ENCODE data around the gene MEF2D.

Gene MEF2D

GRCh38 chr1:156524481-156524869, 23.9 kb upstream of the MEF2D start:
- H3K36me3 ChIP-seq (ENCODE audit: control insufficient read depth in 2 of 2, insufficient read depth in 1 of 2, low read length in 2 of 2): peaks cover 3 to 46% of the 10 kb centered on the region in 2 experiments; a peak in 2 of 3 replicates
- CTCF ChIA-PET: interaction anchor here (0.6 to 1.5 kb wide), 4 partner anchors 44 to 77 kb away, joined by 3 to 6 read pairs (median 3); partner anchors contain the start of gene GPATCH4
- H3K27ac ChIP-seq (ENCODE audit: extremely low read depth, low read depth, low read length): no peak overlapping the region
- POLR2A ChIA-PET: interaction anchor here (1.0 to 1.7 kb wide), 3 partner anchors 11 to 30 kb away, joined by 3 to 5 read pairs (median 4); partner anchors contain the start of gene MEF2D
- H3K9me3 ChIP-seq (ENCODE audit: control insufficient read depth, insufficient read depth, low read depth, low read length): no peaks in the 10 kb centered on the region
- TF ChIP-seq ZNF701 (tag by site-specific recombination; IDR thresholded peaks at IDR 0.05) (no peak), KLF9 (tag by site-specific recombination; IDR thresholded peaks at IDR 0.05; ENCODE audit: low read depth) (no peak), ZNF362 (tag by site-specific recombination; IDR thresholded peaks at IDR 0.05) (no peak), ZBTB48 (tag by site-specific recombination; IDR thresholded peaks at IDR 0.05) (no peak), BCL11B (tag by site-specific recombination; IDR thresholded peaks at IDR 0.05; ENCODE audit: low read depth) (no peak), ZBTB6 (tag by site-specific recombination; IDR thresholded peaks at IDR 0.05) (no peak), PRDM1 (tag by site-specific recombination; IDR thresholded peaks at IDR 0.05) (no peak), ZNF157 (tag by site-specific recombination; IDR thresholded peaks at IDR 0.05) (no peak), ZNF174 (tag by site-specific recombination; IDR thresholded peaks at IDR 0.05) (no peak), ZNF544 (tag by site-specific recombination; IDR thresholded peaks at IDR 0.05) (no peak), TSHZ1 (tag by site-specific recombination; IDR thresholded peaks at IDR 0.05; ENCODE audit: borderline replicate concordance) (no peak), ZNF394 (tag by site-specific recombination; IDR thresholded peaks at IDR 0.05; ENCODE audit: borderline replicate concordance) (no peak)
- H3K4me1 ChIP-seq (ENCODE audit: control insufficient read depth, insufficient read depth, low read length): no peaks in the 10 kb centered on the region
- H3K4me3 ChIP-seq (ENCODE audit: low read depth, low read length): no peak overlapping the region

- POLR2A ChIA-PET: interaction anchor here (1.6 to 1.7 kb wide), 2 partner anchors 11 to 23 kb away, joined by 4 to 5 read pairs; partner anchors contain the start of gene MEF2D
- peaks cover 0 to 41% of the 10 kb centered on the region in 2 experiments; a peak in 2 of 3 replicates for H3K36me3 ChIP-seq (ENCODE audit: control insufficient read depth in 2 of 2, insufficient read depth in 1 of 2, low read length in 2 of 2)
- TF ChIP-seq ZNF792 (tag by site-specific recombination; IDR thresholded peaks at IDR 0.05) (no peak), ZNF311 (tag by site-specific recombination; IDR thresholded peaks at IDR 0.05; ENCODE audit: borderline replicate concordance) (no peak), ZNF16 (tag by site-specific recombination; IDR thresholded peaks at IDR 0.05; ENCODE audit: low read depth) (no peak), HIC1 (tag by site-specific recombination; IDR thresholded peaks at IDR 0.05) (no peak), ZNF302 (tag by site-specific recombination; IDR thresholded peaks at IDR 0.05; ENCODE audit: low read depth) (no peak)
- no peaks in the 10 kb centered on the region for H3K9me3 ChIP-seq (ENCODE audit: control insufficient read depth, insufficient read depth, low read depth, low read length)
- H3K27ac ChIP-seq (ENCODE audit: extremely low read depth, low read depth, low read length): no peak overlapping the region
- no peaks in the 10 kb centered on the region for H3K4me1 ChIP-seq (ENCODE audit: control insufficient read depth, insufficient read depth, low read length)
- no peak overlapping the region for H3K4me3 ChIP-seq (ENCODE audit: low read depth, low read length)
- CTCF ChIA-PET: interaction anchor here (1.0 to 1.5 kb wide), 2 partner anchors 43 to 66 kb away, joined by 3 to 6 read pairs; no protein-coding TSS in a partner anchor
Observed at GRCh38 chr1:156523801-156524480, 23.4 kb upstream of the MEF2D start.
